Adrenal gland (tissue), 12 donors: ENCODE results near the gene CUX1. TPM values are rescaled to one million over a fixed set of nuclear protein-coding genes. Genes with fewer than 3 reads are reported as not detected.

Experiments used
- DNase-seq, 7 donors: peaks; one replicate each; pipeline ENCODE4 v3.0.0-alpha.2; 2019 to 2020
- H3K27ac ChIP-seq, 5 donors: fragments of 200-600 bp; sonication (generic) in 4 of 5; 1 replicate in 3 of 5; 2 replicates in 2 of 5; pipeline versions ENCODE4 v1.5.1 to v1.8.0; 2016 to 2020; ENCODE audit warnings: mild to moderate bottlenecking in 1 of 5
- H3K27me3 ChIP-seq: fragments of 200-600 bp; 2 replicates; pipeline ENCODE4 v1.8.0; 2021
- H3K36me3 ChIP-seq, 2 donors: fragments of 200-600 bp; replicated peaks in 1 of 2; 1 replicate in 1 of 2; 2 replicates in 1 of 2; pipeline versions ENCODE4 v1.5.1 to v1.8.0; 2018 to 2022
- H3K4me1 ChIP-seq, 2 donors: fragments of 200-600 bp; replicated peaks in 1 of 2; 1 replicate in 1 of 2; 2 replicates in 1 of 2; pipeline versions ENCODE4 v1.5.1 to v1.8.0; 2018 to 2021
- H3K4me3 ChIP-seq, 4 donors: fragments of 200-600 bp; sonication (generic) in 3 of 4; one replicate each; pipeline ENCODE4 v1.5.1; 2016 to 2018
- H3K9me3 ChIP-seq, 3 donors: fragments of 200-600 bp; sonication (generic) in 1 of 3; replicated peaks in 1 of 3; 1 replicate in 2 of 3; 2 replicates in 1 of 3; pipeline versions ENCODE4 v1.5.1 to v1.8.0; 2016 to 2021
- POLR2A ChIP-seq, 2 donors: fragments of 450-650 bp; IDR thresholded peaks; one replicate each; pipeline ENCODE4 v1.6.1; 2017; ENCODE audit warnings: antibody characterized with exemption in 2 of 2, mild to moderate bottlenecking in 2 of 2, moderate library complexity in 1 of 2
- WGBS, 4 donors: extraction: QIAGEN DNeasy Blood & Tissue Kit in 2 of 4; methylation state at CpG; one replicate each; pipeline versions ENCODE4 v1.1.5 to v1.1.7; 2013 to 2017; 5-methylcytosine and 5-hydroxymethylcytosine counted together
- intact Hi-C, 2 donors: fragments of 100-400 bp; cut with DNase I; formaldehyde crosslinking; loops; one replicate each; pipeline versions ENCODE4 v1.14.1 to v1.15.0; 2022 to 2023
- polyA plus RNA-seq, 3 donors: library from polyadenylated mRNA; stranded (reverse); fragments of 200-250 nt in 2 of 3; fragments of 350-450 nt in 1 of 3; fragmentation: Illumina TruSeq in 1 of 3; extraction: RNeasy Lipid Tissue Mini Kit (QIAGEN cat#74804) in 1 of 3; gene quantifications; one replicate each; pipeline ENCODE4 v1.2.3, GENCODE V29; 2013 to 2014
- total RNA-seq, 9 donors: library from RNA; depleted of rRNA in 4 of 9; stranded (reverse); fragments of >200 nt in 4 of 9; fragments of 120-200 nt in 1 of 9; fragmentation: NEBNext Ultra II Directional in 1 of 9; extraction: Animal tissue kit (Norgen Biotek cat#: 25700) in 1 of 9; gene quantifications; one replicate each; pipeline versions ENCODE4 v1.1.0 to v1.2.4, GENCODE V29; 2013 to 2023
- TF ChIP-seq, protein P1 (sequence below), 6 experiments: fragments of 450-650 bp in 4 of 6; fragments of 200-600 bp in 2 of 6; sonication (generic) in 1 of 6; IDR thresholded peaks; 1 replicate in 5 of 6; 2 replicates in 1 of 6; pipeline versions ENCODE4 v1.5.1 to v1.8.0; 2016 to 2021; ENCODE audit warnings: antibody characterized with exemption in 6 of 6, mild to moderate bottlenecking in 2 of 6, moderate library complexity in 1 of 6
- donor health status: healthy with polysubstance abuse.
- donor health status: Bipolar disorder and iron deficiency.
- donor health status: DM: yes; HTN: yes; CAD: no.
- donor health status: DM: no; HTN: no; CAD: no.
- donor health status: DM: no; HTN: no; CAD: no.
- donor health status: DM: yes; HTN: yes; CAD: no.

The CUX1 gene
- total and polyA plus RNA-seq, 12 donors: 17.2 to 72.6 (median 58.3) TPM

DNA sequence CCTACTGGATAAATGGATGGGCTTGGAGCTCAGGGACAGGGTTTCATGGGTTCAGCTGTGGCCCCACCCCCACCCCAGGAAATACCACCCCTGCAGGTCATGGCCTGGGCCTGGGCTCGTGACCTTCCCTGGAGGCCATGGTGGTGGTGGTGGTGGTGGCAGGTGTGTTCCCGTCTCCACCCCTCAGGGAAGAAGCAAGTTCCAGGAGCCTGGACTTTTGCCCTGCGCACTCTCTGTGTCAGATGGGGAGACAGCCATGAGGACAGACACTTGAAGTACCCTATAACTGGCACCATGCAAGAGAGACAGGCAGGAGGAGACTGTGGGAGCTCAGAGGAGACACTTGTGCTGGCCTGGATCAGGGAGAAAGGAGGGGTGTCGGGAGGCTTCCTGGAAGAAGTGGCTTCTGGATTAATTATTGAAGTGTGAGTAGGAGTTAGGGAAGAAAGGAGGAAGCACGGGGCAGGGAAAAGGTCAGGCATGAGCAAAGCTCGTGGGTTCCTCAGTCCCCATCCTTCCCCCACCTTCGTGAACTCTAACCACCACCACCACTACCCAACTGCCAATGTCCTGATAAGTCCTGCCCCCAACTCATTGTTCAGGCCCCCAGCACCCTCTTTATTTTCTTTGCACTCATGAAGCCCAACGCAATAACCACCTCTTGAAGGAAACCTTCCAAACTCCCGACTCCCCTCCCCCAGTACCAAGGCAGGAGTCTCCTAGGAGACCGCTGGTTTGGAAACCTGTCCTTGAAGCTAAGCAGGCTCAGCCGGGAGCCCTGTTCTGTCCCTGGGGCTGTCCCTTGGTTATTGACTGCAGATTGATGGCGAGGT lies 478.1 kb downstream of the CUX1 start:
- H3K9me3 ChIP-seq: no peaks in the 10 kb centered on the region
- DNase-seq: peak in 2 of 7 donors; percentile 27 to 49
- H3K36me3 ChIP-seq: no peaks in the 10 kb centered on the region
- H3K27ac ChIP-seq: no peak overlapping the region
- no peak overlapping the region for H3K4me3 ChIP-seq
- WGBS, 4 donors: 56 to 72% (median 61%) methylated on average over 9 to 12 of the region's 12 CpGs
- intact Hi-C loops: loop anchor here in 1 of 2 donors (10.0 kb wide), 1 partner anchor 159 kb away; no protein-coding TSS in a partner anchor
- no peaks in the 10 kb centered on the region for H3K27me3 ChIP-seq
- H3K4me1 ChIP-seq: peaks cover 0 to 3% of the 10 kb centered on the region in 2 donors
- TF ChIP-seq, protein P1, sequence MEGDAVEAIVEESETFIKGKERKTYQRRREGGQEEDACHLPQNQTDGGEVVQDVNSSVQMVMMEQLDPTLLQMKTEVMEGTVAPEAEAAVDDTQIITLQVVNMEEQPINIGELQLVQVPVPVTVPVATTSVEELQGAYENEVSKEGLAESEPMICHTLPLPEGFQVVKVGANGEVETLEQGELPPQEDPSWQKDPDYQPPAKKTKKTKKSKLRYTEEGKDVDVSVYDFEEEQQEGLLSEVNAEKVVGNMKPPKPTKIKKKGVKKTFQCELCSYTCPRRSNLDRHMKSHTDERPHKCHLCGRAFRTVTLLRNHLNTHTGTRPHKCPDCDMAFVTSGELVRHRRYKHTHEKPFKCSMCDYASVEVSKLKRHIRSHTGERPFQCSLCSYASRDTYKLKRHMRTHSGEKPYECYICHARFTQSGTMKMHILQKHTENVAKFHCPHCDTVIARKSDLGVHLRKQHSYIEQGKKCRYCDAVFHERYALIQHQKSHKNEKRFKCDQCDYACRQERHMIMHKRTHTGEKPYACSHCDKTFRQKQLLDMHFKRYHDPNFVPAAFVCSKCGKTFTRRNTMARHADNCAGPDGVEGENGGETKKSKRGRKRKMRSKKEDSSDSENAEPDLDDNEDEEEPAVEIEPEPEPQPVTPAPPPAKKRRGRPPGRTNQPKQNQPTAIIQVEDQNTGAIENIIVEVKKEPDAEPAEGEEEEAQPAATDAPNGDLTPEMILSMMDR (IDR thresholded peaks at IDR 0.05): no peak

DNA sequence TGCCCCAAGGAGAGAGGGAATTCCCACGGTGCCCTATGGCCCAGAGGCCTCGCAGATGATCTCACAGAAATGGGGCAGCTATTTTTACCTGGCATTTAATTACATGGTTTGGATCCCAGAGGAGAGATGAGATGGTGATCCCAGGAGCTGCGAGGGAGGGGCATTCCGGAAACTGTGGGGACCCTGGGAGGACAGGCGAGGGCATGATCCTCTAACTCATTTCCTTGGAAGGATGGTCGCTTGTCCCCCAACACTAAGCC lies 478.7 kb downstream of the CUX1 start:
- H3K36me3 ChIP-seq: no peaks in the 10 kb centered on the region
- no peak for DNase-seq
- H3K4me1 ChIP-seq: peaks cover 0 to 6% of the 10 kb centered on the region in 2 donors
- H3K9me3 ChIP-seq: no peaks in the 10 kb centered on the region
- WGBS, 4 donors: 60 to 84% (median 66%) methylated on average over 5 to 6 of the region's 6 CpGs
- no peak overlapping the region for H3K27ac ChIP-seq
- no peaks in the 10 kb centered on the region for H3K27me3 ChIP-seq
- intact Hi-C loops: loop anchor here in 1 of 2 donors (10.0 kb wide), 1 partner anchor 159 kb away; no protein-coding TSS in a partner anchor
- H3K4me3 ChIP-seq: no peak overlapping the region
- TF ChIP-seq POLR2A (IDR thresholded peaks at IDR 0.05): no peak
- TF ChIP-seq, protein P1 (IDR thresholded peaks at IDR 0.05): no peak

GRCh38 chr7:102296514-102296913 lies 479.1 kb downstream of the CUX1 start:
- H3K4me3 ChIP-seq: no peak overlapping the region
- no peak for TF ChIP-seq POLR2A (IDR thresholded peaks at IDR 0.05)
- TF ChIP-seq, protein P1 (IDR thresholded peaks at IDR 0.05): no peak
- intact Hi-C loops: loop anchor here in 1 of 2 donors (10.0 kb wide), 1 partner anchor 158 kb away; no protein-coding TSS in a partner anchor
- H3K4me1 ChIP-seq: peaks cover 0 to 6% of the 10 kb centered on the region in 2 donors
- no peak for DNase-seq
- no peaks in the 10 kb centered on the region for H3K9me3 ChIP-seq
- H3K27ac ChIP-seq: no peak overlapping the region
- WGBS, 4 donors: 91 to 96% (median 93%) methylated on average over 7 of the region's 7 CpGs
- no peaks in the 10 kb centered on the region for H3K36me3 ChIP-seq
- H3K27me3 ChIP-seq: no peaks in the 10 kb centered on the region

DNA sequence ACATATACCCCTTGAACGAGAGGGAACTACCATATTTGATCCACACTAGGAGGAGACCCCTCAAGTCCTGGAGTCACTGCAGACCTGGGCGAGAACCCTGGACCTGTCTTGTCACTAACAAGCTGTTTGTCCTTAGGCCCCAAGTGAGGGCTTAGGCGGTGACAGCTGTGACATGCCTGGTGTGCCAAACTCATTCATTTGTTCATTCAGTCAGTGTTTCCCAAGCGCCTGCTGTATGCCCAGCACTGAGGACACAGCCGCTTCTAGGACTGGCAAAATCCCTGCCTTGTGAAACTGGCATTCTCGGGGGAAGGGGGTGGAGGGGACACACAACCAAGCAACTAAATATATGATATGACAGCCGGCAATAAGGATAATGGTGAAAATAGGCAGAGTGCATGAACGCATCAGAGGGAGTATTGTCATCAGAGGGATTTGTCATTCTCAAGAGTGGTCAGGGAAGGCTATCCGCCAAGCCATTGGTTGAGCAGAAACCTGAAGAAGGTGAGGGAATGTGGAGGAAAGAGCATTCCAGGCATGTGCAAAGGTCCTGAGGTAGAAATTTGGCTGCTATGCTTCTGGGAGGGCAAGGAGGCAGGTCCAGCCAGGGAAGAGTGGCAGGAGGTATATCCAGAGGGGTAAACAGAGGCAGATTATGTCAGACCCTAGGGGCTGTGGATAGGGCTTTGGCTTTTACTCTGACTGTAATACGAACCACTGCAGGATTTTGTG lies 480.2 kb downstream of the CUX1 start:
- DNase-seq: no peak
- Histone ChIP-seq H3K27ac (no peak overlapping the region), H3K9me3 (no peaks in the 10 kb centered on the region), H3K4me1 (peaks cover 0 to 6% of the 10 kb centered on the region in 2 donors), H3K27me3 (no peaks in the 10 kb centered on the region), H3K36me3 (no peaks in the 10 kb centered on the region), H3K4me3 (no peak overlapping the region)
- TF ChIP-seq POLR2A (IDR thresholded peaks at IDR 0.05): no peak
- TF ChIP-seq, protein P1 (IDR thresholded peaks at IDR 0.05): no peak
- intact Hi-C loops: loop anchor here in 1 of 2 donors (10.0 kb wide), 1 partner anchor 157 kb away; no protein-coding TSS in a partner anchor
- 91 to 96% (median 92%) methylated on average over 8 to 10 of the region's 10 CpGs for WGBS, 4 donors
